SK-N-SH (cell line): Measurements from ENCODE around the gene PLXNB1. TPM values are rescaled to one million over a fixed set of nuclear protein-coding genes. Genes with fewer than 3 reads are reported as not detected.

Experiments used
- CTCF ChIA-PET: fragments of 300-600, 350-600 bp; formaldehyde crosslinking; extraction: SDS; loops from one replicate; lab custom pipeline; 2021; lab: Yijun Ruan, JAX
- POLR2A ChIA-PET: fragments of 350-600 bp; sonication (Branson Sonifier 250); formaldehyde crosslinking; extraction: SDS; loops from one replicate; lab custom pipeline; 2020; ENCODE audit warnings: antibody characterized with exemption, inconsistent platforms; lab: Yijun Ruan, JAX
- DNase-seq: peaks from one replicate; pipeline ENCODE4 v3.0.0; 2012
- H2AFZ ChIP-seq: fragments of 200-600 bp; sonication (generic); 2 replicates; pipeline ENCODE4 v1.8.1; 2016; ENCODE audit warnings: antibody characterized with exemption, mild to moderate bottlenecking, low read depth
- H3F3A ChIP-seq: fragments of 200-600 bp; sonication (generic); replicated peaks from 2 replicates; pipeline ENCODE3; 2016; ENCODE audit warnings: antibody characterized with exemption, mild to moderate bottlenecking; ENCODE audit not compliant: insufficient read depth
- H3K27ac ChIP-seq, 2 experiments: fragments of 200-500 bp in 1 of 2; fragments of 200-600 bp in 1 of 2; sonication (Bioruptor generic) in 1 of 2; sonication (generic), shearing (Covaris generic) in 1 of 2; 2 replicates each; pipeline versions ENCODE4 v1.5.1 to v1.6.1; 2014 to 2016; ENCODE audit warnings: low read depth in 2 of 2, inconsistent platforms in 1 of 2, low read length in 1 of 2, mild to moderate bottlenecking in 1 of 2, mixed read lengths in 1 of 2
- H3K27me3 ChIP-seq: fragments of 200-600 bp; sonication (generic), shearing (Covaris generic); 2 replicates; pipeline ENCODE4 v1.6.1; 2016; ENCODE audit warnings: mixed run types; ENCODE audit not compliant: insufficient read depth
- H3K36me3 ChIP-seq, 2 experiments: fragments of 200-500 bp in 1 of 2; fragments of 200-600 bp in 1 of 2; sonication (Bioruptor generic) in 1 of 2; sonication (generic) in 1 of 2; replicated peaks in 1 of 2; 2 replicates each; pipeline versions ENCODE3 to v1.5.1; 2014 to 2016; ENCODE audit warnings: low read length in 1 of 2, mild to moderate bottlenecking in 1 of 2; ENCODE audit not compliant: insufficient read depth in 2 of 2, control insufficient read depth in 1 of 2
- H3K4me1 ChIP-seq, 2 experiments: fragments of 200-500 bp in 1 of 2; fragments of 200-600 bp in 1 of 2; sonication (Bioruptor generic) in 1 of 2; sonication (generic), shearing (Covaris generic) in 1 of 2; 2 replicates each; pipeline versions ENCODE4 v1.5.1 to v1.6.1; 2014 to 2016; ENCODE audit warnings: low read depth in 1 of 2, low read length in 1 of 2, mixed run types in 1 of 2; ENCODE audit not compliant: insufficient read depth in 2 of 2, control insufficient read depth in 1 of 2
- H3K4me2 ChIP-seq: fragments of 200-600 bp; sonication (generic), shearing (Covaris generic); 2 replicates; pipeline ENCODE4 v1.6.1; 2017; ENCODE audit warnings: mixed run types
- H3K4me3 ChIP-seq, 2 experiments: fragments of 200-500 bp in 1 of 2; fragments of 200-600 bp in 1 of 2; sonication (Bioruptor generic) in 1 of 2; sonication (generic), shearing (Covaris generic) in 1 of 2; 2 replicates each; pipeline versions ENCODE4 v1.5.1 to v1.8.1; 2014 to 2016; ENCODE audit warnings: low read depth in 2 of 2, inconsistent platforms in 1 of 2, low read length in 1 of 2, mild to moderate bottlenecking in 1 of 2, mixed read lengths in 1 of 2, moderate library complexity in 1 of 2
- H3K79me2 ChIP-seq: fragments of 200-600 bp; sonication (generic); 2 replicates; pipeline ENCODE4 v1.8.1; 2017; ENCODE audit warnings: mild to moderate bottlenecking; ENCODE audit not compliant: insufficient read depth
- H3K9ac ChIP-seq: fragments of 200-600 bp; sonication (generic); 2 replicates; pipeline ENCODE4 v1.6.1; 2017; ENCODE audit warnings: mixed run types
- H3K9me2 ChIP-seq: fragments of 200-600 bp; sonication (generic); 2 replicates; pipeline ENCODE4 v1.6.1; 2017; ENCODE audit warnings: mixed run types
- H3K9me3 ChIP-seq: fragments of 200-600 bp; sonication (generic); 2 replicates; pipeline ENCODE4 v1.6.1; 2017; ENCODE audit warnings: mixed run types, mild to moderate bottlenecking, moderate library complexity
- H4K20me1 ChIP-seq: fragments of 200-600 bp; sonication (generic); 2 replicates; pipeline ENCODE4 v1.6.1; 2017; ENCODE audit warnings: mild to moderate bottlenecking, mixed run types; ENCODE audit not compliant: insufficient read depth
- ELF1 ChIP-seq: IDR thresholded peaks from 2 replicates; pipeline ENCODE4 v1.4.0; 2012
- EP300 ChIP-seq, 2 experiments: IDR thresholded peaks; 2 replicates each; pipeline versions ENCODE4 v1.4.0 to v1.6.1; 2012; ENCODE audit warnings: borderline replicate concordance in 1 of 2, low read depth in 1 of 2, low read length in 1 of 2
- EZH2phosphoT487 ChIP-seq: fragments of 200-600 bp; sonication (generic); IDR thresholded peaks from 2 replicates; pipeline ENCODE4 v1.6.1; 2017; ENCODE audit warnings: low read depth, mixed run types, mild to moderate bottlenecking, antibody characterized with exemption, moderate library complexity, borderline replicate concordance
- FOXJ3 ChIP-seq: sonication (generic); formaldehyde crosslinking; IDR thresholded peaks from 2 replicates; pipeline ENCODE4 v1.5.1; 2020; ENCODE audit warnings: mild to moderate bottlenecking, missing genetic modification reagents
- NFIC ChIP-seq: IDR thresholded peaks from 2 replicates; pipeline ENCODE4 v1.4.0; 2012; ENCODE audit warnings: borderline replicate concordance
- NRF1 ChIP-seq: IDR thresholded peaks from 2 replicates; pipeline ENCODE4 v1.6.1; 2012; ENCODE audit warnings: low read depth, mild to moderate bottlenecking, low read length
- POLR2AphosphoS5 ChIP-seq: IDR thresholded peaks from 2 replicates; pipeline ENCODE4 v1.6.1; 2012; ENCODE audit warnings: low read depth, low read length
- RCOR1 ChIP-seq: fragments of 150-350 bp; IDR thresholded peaks from 2 replicates; pipeline ENCODE4 v1.6.1; 2017; ENCODE audit warnings: antibody characterized with exemption, low read length
- REST ChIP-seq: IDR thresholded peaks from 2 replicates; pipeline ENCODE4 v1.6.1; 2012; ENCODE audit warnings: mild to moderate bottlenecking, low read depth, low read length, moderate library complexity
- RXRA ChIP-seq: IDR thresholded peaks from 2 replicates; pipeline ENCODE4 v1.4.0; 2012; ENCODE audit warnings: low read depth, mild to moderate bottlenecking, borderline replicate concordance
- TAF1 ChIP-seq: IDR thresholded peaks from 2 replicates; pipeline ENCODE4 v1.6.1; 2012; ENCODE audit warnings: low read depth, mild to moderate bottlenecking, low read length, moderate library complexity, borderline replicate concordance
- TCF12 ChIP-seq: IDR thresholded peaks from 2 replicates; pipeline ENCODE4 v1.4.0; 2012
- USF2 ChIP-seq: fragments of 150-350 bp; IDR thresholded peaks from 2 replicates; pipeline ENCODE4 v1.6.1; 2017; ENCODE audit warnings: antibody characterized with exemption, low read length, low read depth, borderline replicate concordance
- YY1 ChIP-seq: IDR thresholded peaks from 2 replicates; pipeline ENCODE4 v1.4.0; 2012; ENCODE audit warnings: low read depth, mild to moderate bottlenecking
- ZBTB33 ChIP-seq: IDR thresholded peaks from 2 replicates; pipeline ENCODE4 v1.4.0; 2012; ENCODE audit warnings: low read depth, borderline replicate concordance
- WGBS: methylation state at CpG from one replicate; pipeline ENCODE4 v1.1.6; 2017; ENCODE audit warnings: low lambda C conversion rate; 5-methylcytosine and 5-hydroxymethylcytosine counted together
- polyA plus RNA-seq, 3 experiments: library from polyadenylated mRNA; depleted of rRNA; stranded (reverse); fragments of >200 nt; gene quantifications; 2 replicates each; pipeline ENCODE4 v1.2.3, GENCODE V29; 2012
- TF ChIP-seq, protein P1 (sequence below): IDR thresholded peaks from 2 replicates; pipeline ENCODE4 v1.4.0; 2012; ENCODE audit warnings: low read depth

The PLXNB1 gene
- polyA plus RNA-seq, 1 of the 3 experiments (the other 2 are of a cell fraction) = 39.8 TPM

GRCh38 chr3:48410205-48411040 lies 19.5 kb downstream of the PLXNB1 start (continued):
- TF ChIP-seq ELF1 = no peak
- TF ChIP-seq RCOR1 = no peak
- TF ChIP-seq USF2 = no peak
- no peak for TF ChIP-seq POLR2AphosphoS5
- TF ChIP-seq EP300 (IDR thresholded peaks at IDR 0.05; ENCODE audit: borderline replicate concordance in 1 of 2, low read depth in 1 of 2, low read length in 1 of 2) = no peak
- no peak for TF ChIP-seq FOXJ3
- TF ChIP-seq, all 33 proteins: peak for 0

- Histone ChIP-seq H3K9ac (no peak overlapping the region), H3K4me1 (no peaks in the 10 kb centered on the region), H3K9me3 (no peaks in the 10 kb centered on the region), H3K4me2 (no peak overlapping the region), H3K79me2 (no peaks in the 10 kb centered on the region), H2AFZ (no peak overlapping the region), H3F3A (no peaks in the 10 kb centered on the region), H3K4me3 (no peak overlapping the region), H3K27me3 (no peaks in the 10 kb centered on the region), H4K20me1 (no peaks in the 10 kb centered on the region), H3K36me3 (peaks cover 0 to 67% of the 10 kb centered on the region in 2 experiments), H3K9me2 (no peaks in the 10 kb centered on the region), H3K27ac (no peak overlapping the region)
- TF ChIP-seq TCF12 = no peak
- no peak for TF ChIP-seq REST
- TF ChIP-seq ZBTB33 = no peak
- no peak for TF ChIP-seq NRF1
- no peak for TF ChIP-seq ELF1
- no peak for TF ChIP-seq NFIC
- no peak for TF ChIP-seq TAF1
- no peak for TF ChIP-seq EZH2phosphoT487
- TF ChIP-seq FOXJ3 = no peak
- TF ChIP-seq YY1 = no peak
- TF ChIP-seq EP300 (IDR thresholded peaks at IDR 0.05; ENCODE audit: borderline replicate concordance in 1 of 2, low read depth in 1 of 2, low read length in 1 of 2) = no peak
- TF ChIP-seq, protein P1, sequence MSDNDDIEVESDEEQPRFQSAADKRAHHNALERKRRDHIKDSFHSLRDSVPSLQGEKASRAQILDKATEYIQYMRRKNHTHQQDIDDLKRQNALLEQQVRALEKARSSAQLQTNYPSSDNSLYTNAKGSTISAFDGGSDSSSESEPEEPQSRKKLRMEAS = no peak
- TF ChIP-seq RXRA = no peak
- ChIA-PET CTCF (interaction anchor here (0.6 to 15.6 kb wide), 5 partner anchors 9 to 136 kb away, joined by 3 to 399 read pairs (median 7); partner anchors contain the start of gene PLXNB1), POLR2A (no interaction called here)
- DNase-seq = peak; percentile 10
- WGBS = 96% methylated on average over 25 of the region's 31 CpGs
Measured at GRCh38 chr3:48409291-48410201, 20.3 kb downstream of the PLXNB1 start.
